Activated T-cell treated with anti-CD3 and anti-CD28 coated beads, Interleukin-2, amount 50 U/mL, for 48 hours (primary cell): ENCODE measurements around the gene SLC9A7.

Experiments
- DNase-seq, 2 experiments: peaks; one replicate each; pipeline ENCODE4 v3.0.0-alpha.2; 2020

The SLC9A7 gene

DNA sequence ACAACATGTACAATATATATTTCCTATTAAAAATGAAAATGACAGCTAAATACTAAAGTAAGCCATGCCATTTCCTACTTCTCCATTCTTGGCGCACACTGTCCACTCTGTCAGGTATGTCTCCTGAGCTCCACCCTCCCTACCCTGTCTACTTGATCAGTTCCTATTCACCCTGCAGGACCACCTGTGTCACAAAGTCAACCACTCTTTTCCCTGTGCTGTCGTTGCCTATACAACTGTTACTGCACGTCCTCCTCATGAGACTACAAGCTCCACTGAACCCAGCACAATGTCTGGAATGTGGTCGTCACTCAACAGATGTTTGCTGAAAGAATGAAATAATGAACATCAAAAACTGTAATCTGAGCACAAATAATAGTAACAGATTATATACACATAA lies 54.9 kb downstream of the SLC9A7 start:
- DNase-seq = no peak

DNA sequence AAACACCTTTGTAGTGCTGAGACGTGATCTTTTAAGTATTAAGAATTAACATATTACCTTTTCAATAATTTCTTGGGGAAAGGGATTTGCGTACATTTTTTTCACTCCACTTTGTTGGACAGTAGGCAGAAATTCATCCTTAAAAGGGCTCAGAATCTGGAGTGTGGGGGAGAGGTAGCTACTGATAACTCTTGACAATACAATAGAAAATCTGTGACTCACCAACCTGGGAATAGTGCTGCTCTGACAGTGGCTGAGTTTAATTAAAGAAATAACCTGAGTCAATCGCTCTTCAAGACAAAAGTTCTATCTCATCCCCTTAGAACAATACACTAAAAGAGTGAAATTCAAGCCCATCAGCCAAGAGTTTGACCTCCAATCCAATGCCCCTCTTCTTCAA lies 60.2 kb downstream of the SLC9A7 start:
- DNase-seq = no peak

DNA sequence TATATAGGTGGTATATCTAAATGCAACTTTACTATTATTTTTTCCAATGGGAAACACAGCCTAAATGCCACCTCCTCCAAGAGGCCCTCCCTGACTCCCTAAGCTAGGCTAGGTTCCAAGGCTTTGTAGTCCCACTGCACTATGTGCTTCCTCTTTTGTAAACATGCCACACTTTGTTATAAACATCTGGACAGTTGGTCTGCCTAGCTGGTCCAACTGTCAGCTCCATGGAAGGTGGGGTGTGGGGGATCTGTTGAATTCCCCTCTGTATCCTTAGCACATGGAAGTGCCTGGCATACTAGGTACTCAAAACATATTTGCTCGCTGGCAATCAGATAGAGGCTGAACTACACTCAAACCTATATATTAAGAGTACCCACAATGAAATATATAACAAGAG lies 63.4 kb downstream of the SLC9A7 start:
- no peak for DNase-seq

DNA sequence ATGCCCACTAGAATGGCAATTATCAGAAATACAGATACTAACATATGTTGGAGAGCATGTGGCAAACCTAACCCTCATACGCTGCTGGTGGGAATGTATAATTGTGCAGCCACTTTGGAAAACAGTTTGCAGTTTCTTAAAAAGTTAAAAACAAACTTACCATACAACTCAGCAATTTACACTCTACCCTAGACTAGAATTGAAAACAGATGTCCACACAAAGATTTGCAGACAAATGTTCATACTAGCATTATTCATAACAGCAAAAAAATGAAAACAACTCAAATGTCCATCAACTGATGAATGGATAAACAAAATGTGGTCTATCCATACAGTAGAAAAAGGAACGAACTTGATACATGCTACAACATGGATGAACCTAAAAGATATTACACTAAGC lies 64.4 kb downstream of the SLC9A7 start:
- DNase-seq = no peak

DNA sequence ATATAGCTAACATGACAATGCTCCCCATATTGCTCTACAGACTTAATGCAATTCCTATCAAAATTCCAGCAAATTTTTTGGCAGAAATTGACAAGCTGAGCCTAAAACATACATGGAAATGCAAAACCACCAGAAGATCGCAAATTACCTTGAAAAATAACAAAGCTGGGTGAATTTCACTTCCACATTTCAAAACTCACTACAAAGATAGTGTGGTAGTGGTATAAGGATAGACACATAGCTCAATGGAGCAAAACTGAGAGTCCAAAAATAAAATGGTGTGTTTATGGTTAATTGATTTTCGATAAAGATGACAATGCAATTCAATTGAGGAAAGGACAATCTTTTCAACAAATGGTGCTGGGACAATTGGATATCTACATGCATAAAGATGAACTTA lies 65.8 kb downstream of the SLC9A7 start:
- DNase-seq = no peak

DNA sequence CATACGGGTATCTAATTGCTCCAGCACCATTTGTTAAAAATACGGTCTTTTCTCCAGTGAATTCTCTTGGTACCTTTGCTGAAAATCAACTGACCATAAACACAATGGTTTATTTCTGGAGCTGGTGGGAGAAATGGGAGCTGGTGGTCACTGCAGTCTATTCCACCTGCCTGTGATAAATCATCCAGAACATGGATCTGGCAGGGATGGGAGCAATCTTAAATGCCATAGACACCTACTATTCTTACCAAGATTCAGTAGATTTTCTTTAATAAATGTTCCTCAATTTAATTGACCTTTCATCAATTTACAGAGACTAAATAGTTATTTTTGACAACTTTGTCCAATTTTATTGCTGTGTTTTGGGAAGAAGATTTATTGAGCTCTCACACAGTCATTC lies 68.1 kb downstream of the SLC9A7 start:
- DNase-seq = no peak

DNA sequence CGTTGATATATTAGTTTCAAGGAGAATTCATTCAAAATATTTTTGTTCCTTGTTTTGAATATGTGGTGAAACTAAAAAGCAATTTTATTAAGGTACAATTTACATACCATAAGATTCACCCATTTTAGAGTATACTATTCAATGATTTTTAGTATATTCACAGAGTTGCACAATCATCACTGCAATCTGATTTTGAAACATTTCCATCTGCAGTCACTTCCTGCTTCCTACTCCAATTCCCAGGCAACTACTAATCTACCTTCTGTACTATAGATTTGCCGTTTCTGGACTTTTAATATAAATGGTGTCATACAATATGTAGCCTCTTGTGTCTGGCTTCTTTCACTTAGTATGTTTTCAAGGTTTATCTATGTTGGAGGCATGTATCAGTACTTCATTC lies 71.3 kb downstream of the SLC9A7 start:
- DNase-seq = no peak

DNA sequence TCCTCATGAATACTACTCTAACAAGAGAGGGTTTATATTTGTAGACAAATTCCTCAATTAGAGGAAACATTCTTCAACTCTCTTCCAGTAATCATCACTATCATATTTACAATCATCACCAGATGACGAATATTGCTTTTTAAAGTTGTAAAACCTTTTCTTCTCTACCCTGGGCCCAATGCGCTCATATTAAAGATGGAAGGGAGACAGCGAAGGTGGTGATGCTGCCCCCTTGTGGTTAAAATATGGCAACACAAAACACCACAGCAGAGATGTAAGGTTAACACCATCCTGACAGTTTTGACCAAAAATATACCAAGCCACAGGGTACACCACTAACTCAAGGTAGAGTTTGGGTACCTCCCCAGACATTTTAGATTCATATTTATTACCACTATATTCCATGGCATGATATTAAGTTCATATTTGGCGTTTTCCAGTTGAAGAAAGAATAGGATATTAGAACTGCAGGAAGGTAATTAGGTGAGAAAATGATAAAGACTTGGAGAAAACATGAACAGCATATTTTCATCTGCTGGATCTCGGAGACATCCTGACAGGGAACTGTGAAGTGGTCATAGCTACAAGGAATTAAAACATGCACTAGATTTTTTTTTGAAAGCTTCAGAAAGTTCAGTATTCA lies 72.8 kb downstream of the SLC9A7 start:
- DNase-seq = peak; percentile 46 to 49

DNA sequence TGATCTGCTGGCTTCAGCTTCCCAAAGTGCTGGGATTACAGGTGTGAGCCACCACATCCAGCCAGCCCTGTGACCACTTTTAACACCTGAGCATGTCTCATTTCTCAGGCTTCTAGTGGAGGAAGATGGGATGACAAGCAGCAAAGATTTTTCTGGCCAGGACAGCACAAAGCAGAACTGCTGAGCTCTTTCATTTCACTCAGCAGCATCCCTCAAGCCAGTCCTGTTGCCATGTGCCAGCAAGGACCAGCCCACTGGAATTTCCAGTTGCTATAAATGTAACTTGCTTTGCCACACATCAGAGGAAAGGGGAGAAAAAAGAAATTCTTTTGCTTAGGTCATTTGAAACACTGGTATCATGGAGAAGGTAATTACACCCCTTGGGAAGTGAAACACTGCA lies 75.9 kb downstream of the SLC9A7 start:
- no peak for DNase-seq

DNA sequence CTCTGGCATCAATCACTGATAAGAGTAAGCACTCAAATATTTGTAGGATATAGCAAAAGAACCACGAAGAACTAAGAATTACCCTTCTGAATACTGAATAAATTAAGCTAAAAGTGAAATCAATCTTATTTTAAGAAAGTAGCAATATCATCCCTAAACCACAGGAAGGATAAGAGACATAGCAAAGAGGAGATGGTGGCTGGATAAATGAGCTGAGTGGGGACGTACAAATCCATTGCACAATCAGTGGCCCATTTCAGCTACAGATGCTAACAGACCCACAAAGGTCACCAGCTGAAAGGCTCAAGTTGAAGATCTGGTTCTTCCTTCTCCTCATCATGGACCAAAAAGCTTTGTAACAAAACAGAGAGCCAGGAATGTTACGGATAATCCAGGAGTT lies 77.1 kb downstream of the SLC9A7 start:
- DNase-seq = no peak

DNA sequence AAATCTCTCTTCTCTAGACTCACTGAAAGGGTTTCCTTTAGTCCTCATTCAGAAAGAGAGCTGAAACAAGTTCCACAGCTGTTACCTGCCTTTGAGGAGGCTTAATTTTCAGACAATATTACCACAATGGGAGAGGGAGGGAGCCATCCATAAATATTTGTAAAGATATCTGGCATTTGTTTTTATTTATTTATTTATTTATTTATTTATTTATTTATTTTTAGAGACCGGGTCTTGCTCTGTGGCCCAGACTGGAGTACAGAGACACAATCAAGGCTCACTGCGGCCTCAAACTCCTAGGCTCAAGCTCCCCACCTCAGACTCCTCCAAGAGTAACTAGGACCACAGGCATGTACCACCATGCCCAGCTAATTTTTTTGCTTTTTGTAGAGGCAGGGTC lies 80.7 kb downstream of the SLC9A7 start:
- DNase-seq = no peak

DNA sequence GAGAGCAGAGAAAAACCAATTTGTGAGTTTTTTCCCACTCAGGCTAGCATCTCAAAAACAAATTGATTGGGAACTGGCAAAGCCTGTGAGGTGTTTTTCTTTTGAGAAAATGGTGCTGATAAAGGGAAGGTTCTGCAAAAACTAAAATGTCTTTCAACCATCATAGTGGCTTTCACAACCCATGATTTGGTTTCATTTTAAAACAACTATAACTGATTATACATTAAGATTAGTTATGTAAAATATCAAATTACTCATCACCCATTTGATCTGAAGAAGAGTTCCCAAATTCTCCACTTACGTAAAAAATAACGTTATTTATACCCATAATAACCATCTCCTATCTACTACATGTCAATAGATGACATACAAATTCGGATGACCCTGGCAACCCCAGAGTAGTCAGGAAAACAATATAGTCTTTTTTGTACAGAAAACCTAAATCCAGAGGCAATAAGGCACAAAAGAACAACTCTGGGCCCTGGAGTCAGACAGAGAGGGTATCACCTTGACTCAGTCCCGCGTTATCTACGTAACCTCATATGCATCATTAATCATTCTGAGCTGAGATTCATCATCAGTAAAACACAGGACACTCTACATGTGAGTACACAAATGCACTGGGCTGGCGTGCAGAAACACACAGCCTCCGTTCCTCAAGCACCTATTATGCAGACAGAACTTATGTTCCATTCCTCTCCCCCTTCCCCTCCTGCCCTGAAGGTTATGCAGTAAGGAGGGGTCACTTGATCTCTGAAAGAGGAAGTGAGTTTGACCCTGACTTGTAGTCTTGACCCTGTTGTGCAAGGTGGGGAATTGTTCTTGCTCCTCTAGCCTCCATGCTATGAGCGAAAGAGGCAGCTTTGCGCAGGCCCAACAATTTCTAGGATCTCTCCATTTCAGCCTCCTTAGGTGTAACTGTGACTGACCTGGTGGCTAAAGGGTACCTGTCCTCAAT lies 82.2 kb downstream of the SLC9A7 start:
- no peak for DNase-seq

DNA sequence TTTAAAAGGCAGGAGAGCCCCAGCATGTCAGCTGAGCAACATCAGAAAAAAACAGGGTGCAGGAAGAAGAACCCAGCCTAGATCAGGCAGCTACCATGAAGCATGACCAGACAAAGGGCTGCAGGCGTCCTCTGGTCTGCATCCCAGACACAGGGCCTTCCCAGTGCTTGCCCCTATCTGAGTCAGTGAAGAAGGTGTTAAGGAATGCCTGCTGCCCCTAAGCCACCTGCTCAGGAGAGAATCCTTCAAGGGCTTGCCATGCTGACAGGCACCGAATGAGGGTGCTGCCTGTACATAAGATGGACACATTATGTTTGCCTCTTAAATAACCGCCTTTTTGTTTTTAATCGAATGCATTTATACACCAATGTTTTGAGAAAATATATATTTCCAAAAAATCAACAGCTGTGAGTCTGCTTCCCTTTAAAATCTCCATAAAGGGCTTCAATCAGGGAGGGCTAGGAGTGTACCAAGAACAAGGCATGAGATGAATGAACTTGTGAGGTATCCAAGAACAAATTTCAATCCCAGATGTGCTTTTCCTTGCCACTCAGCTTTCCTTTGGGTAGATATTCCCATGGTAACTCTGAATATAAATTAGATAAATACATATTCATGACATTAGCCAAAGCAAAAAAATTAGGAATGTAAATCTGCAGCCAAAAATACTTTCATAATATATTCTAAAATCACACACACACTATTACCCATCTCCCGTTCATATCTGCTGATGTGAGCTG lies 85.1 kb downstream of the SLC9A7 start:
- DNase-seq = no peak

DNA sequence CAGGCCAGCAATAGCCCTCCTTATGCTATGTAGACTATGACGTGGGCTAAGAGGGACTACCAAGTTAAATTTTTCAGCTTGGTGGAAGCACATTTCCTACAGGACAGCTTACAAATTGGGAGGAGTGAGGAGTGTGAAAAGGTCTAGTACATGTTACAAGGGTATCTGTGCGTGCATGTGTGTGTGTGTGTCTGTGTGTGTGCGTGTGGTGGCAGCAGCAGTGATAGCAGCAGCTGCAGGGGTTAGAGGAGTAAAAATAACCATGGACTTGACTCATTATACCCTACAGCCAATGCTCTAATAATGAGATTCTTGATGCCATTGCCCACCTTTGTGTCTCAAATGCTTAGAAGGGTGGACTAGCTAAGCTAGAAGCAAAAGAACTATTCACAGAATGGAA lies 88.6 kb downstream of the SLC9A7 start:
- no peak for DNase-seq

DNA sequence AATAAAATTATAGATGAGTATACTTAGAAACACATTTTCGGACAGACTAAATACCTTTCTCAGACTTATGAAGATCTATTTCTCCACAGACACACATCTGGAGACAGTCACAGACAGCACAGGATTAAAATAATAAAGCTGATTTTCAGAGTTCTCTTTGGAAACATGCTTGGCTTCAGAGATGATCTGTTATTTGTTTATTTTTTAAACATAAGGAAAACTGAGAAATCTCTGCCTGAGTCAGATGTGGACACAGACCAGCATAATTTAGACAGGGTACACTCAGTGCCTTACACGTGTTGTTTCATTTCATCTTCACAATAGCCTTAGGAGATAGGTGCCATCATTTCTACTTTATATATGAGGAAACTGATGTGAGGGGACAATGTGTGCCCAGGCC lies 92.1 kb downstream of the SLC9A7 start:
- no peak for DNase-seq

DNA sequence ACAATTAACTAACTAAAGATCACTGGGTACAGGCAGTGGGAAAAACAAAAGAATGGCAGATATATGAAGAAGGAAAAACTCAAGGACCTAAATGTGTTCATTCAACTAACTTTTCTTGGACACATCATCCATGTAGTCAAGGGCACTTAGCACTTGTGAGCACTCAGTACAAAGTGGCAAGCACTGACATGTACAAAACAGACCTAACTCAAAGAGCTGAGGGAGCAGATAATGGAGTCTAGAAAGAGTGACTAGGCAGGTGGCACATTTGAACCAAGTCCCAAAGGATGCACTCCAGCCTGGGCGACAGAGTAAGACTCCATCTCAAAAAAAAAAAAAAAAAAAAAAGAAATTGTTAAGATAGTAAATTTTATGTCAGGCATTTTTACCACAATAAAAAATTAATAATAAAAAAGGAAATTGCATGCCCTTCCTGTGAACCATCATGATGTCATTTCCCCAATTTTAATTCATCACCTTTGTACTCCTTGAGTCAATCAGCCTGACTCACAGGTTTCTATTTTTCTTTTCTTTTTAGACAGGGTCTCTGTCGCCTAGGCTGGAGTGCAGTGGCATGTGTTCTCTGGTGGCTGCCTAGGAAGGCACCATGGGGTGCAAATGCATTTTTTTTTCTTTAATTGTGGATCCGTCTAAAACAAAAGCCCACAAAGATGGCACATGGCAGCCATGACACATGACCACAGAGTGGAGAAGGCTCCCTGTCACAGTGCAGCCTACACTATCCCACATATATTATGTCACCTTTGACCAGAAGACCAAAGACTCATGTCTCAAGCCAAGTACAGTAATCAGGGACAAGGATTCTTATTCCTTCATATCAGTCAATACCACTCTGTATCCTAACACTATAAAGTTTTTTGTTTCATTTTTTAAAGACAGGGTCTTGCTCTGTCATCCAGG lies 93.4 kb downstream of the SLC9A7 start:
- peak; percentile 27 to 33 for DNase-seq

DNA sequence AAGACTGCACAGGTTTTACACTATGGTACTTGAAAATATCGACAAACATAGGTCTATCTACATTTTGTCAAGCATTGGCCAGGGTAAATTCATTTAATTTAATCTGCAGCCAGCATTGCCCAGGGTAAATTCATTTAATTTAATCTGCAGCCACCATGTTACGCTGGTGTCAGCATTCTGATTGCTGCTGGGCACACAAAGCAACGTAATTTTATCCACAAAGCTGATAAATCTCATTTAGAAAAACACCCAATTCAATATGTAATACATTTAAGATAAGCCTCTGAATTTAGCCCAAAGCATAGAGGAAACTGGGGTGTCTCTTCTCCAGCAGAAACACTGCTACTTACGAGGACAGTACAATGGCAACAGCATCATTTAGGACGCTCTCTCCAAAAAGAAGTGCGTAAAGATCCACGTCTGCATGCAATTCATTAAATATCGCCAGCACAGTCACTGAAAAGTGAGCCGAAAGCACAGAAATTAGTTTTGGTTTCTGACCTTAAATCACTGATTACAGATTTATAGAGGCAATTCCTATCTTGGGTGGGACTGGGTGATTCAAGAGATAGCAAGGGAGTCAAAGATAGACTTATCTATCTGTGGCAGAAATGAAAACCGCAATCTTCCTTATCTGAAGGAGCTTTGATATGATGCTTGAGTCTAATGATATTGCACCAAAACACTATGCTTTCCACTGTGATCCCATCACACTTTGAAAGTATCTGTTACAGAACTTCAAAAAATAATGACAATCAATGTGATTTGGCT lies 96.5 kb downstream of the SLC9A7 start:
- no peak for DNase-seq

DNA sequence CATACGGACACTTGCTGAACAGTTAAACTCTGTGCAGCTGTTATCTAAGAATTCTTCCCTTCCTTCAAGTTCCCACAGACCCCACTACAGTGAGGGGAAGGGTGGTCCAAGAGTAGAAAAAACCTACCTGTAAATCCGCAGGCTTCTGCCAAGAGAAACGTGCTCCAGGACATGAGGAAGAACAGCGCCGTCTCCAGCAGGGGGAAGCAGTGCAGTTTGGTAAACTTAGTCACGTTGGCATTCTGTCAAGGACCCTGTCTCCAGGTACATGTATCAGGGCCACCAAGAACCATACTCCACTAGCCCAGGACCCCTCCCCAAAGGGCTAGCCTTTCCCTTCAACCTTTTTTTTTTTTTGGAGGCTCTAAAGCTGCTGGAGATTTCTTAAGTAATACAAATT lies 105.4 kb downstream of the SLC9A7 start:
- DNase-seq = peak; percentile 24 to 35

DNA sequence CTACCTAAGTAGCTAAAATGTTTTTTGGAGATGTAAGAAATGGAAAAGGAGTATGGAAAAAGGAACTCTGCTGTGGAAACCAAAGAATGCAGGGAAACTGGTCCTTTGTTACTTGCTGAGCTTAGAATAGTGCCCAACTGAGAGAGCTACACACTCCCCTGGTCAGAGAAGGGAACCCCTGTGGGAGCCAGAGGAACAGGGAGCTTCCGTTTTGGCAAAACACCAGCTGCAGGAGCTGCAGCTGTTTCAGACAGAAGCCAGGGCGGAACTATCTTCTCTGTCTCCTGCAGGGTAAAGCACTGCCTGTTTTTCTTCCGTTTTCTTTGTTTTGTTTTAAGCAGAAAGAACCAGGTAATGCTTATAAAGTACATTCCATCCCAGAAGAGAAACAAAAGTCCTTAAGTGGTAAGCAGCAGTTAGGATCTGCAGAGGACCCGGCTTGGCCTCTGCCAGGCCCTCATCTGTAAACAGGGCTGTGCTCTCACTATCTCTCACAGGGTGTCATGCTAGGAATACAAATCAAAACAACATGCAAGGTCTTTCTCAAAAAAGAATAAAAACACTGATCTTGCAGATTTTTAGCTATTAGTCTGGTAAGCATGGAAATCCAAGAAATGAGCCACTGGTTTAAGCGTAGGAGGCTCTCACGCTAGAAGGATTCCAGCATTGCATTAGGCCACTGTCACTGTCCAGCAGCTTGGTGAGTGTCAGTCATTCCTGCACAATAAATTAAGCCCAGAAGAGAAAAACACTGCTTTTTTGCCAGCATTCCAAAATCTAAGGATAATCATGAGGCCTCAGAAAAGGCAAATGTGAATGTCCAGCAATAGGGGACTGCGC lies 109.3 kb downstream of the SLC9A7 start:
- no peak for DNase-seq

DNA sequence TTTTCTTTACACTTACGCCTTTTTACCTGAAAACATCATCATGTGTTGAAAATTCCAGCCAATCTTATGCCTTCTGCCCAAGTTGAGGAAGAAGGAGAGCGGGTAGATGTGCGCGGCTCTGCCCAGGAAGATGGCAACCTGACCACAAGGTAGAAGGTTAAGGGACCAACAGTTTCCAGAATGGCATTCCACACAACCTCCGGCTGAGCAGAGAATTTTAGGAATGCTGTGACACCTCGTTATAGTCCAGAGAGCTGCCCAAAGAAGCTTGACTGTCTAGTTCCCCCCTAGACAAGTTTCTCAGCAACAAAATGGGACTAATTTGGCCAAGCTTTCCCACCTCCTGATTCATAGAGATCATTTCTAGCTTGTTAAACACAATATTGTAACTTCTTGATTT lies 110.3 kb downstream of the SLC9A7 start:
- DNase-seq = no peak

DNA sequence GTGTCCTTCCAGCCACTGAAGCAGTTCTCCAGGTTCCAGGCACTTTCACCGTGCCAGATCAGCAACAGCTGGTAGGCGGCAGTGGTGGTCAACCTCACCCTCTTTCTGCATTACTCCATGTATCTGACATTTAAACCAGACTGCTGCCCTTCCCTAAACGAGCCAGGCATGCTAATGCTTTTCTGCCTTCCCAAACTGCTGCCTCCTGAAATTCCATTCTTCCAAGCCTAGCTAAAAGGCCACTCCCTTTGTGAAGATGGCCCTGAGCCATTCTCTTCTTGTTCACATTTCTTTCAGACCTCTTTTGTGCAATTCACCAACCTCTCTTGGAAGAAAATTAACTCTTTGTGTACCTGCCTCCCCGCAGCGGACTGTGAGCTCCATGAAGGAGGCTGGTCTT lies 111.7 kb downstream of the SLC9A7 start:
- no peak for DNase-seq
